ENCODE data around the gene PYCR2.

DNA sequence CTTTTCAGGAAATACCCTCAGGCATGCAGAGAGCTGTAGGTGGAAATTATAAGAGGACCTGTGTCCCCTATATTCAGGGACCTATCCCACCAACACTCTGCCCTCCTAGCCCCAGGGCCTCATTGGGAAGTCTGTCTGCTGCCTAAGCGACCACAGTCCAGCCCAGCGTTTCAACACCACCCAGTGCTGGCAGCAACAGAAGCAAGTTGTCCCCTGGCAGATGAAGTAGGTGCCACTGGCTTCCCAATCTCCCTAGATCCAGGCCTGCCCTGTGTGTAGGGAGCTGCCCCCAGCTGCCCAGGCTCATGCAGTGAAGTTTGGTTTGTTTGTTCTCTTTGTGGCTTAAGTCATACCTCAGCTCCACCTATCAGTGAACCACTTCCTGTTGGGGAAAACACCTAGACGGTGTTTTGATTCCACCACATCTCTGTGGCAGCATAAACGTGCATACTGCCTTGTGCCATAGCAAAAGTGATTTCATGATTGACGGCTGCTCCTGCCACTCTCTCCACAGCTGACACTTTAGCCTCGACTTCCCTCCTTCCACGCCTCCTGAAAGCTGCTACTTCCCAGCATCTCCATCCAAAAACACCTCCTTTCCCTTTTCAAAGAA lies 27.0 kb downstream of the PYCR2 start:
- TF ChIP-seq EZH2 (IDR thresholded peaks at IDR 0.05; ENCODE audit: low read length, unreplicated experiment) (no peak), EZH2phosphoT487 (IDR thresholded peaks at IDR 0.05; ENCODE audit: borderline replicate concordance, low read length) (no peak)
- TF ChIP-seq, protein P1, sequence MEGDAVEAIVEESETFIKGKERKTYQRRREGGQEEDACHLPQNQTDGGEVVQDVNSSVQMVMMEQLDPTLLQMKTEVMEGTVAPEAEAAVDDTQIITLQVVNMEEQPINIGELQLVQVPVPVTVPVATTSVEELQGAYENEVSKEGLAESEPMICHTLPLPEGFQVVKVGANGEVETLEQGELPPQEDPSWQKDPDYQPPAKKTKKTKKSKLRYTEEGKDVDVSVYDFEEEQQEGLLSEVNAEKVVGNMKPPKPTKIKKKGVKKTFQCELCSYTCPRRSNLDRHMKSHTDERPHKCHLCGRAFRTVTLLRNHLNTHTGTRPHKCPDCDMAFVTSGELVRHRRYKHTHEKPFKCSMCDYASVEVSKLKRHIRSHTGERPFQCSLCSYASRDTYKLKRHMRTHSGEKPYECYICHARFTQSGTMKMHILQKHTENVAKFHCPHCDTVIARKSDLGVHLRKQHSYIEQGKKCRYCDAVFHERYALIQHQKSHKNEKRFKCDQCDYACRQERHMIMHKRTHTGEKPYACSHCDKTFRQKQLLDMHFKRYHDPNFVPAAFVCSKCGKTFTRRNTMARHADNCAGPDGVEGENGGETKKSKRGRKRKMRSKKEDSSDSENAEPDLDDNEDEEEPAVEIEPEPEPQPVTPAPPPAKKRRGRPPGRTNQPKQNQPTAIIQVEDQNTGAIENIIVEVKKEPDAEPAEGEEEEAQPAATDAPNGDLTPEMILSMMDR (conservative IDR thresholded peaks at IDR 0.05; ENCODE audit: low read depth, low read length), result no peak; the same call in 1 of the 2 replicates

Data from PC-3 (cell line).